Forelimb muscle (tissue), 1 donor: ENCODE measurements around the gene UCKL1. TPM values are rescaled to one million over a fixed set of nuclear protein-coding genes. Genes with fewer than 3 reads are reported as not detected.
"Not testable (repeated sequence)": the region's sequence is repeated elsewhere in the genome, so short reads cannot be mapped to it uniquely, and the experiment has no call there.

Experiments
- DNase-seq: peaks from one replicate; pipeline ENCODE4 v3.0.0-alpha.2; 2013; ENCODE audit warnings: low read depth
- polyA plus RNA-seq: library from polyadenylated mRNA; unstranded; fragments of 120-200 nt; gene quantifications from one replicate; pipeline ENCODE4 v1.2.1, GENCODE V29; 2013; ENCODE audit not compliant: insufficient read length

Gene UCKL1
- polyA plus RNA-seq, 1 donor: 48.5 TPM

DNA sequence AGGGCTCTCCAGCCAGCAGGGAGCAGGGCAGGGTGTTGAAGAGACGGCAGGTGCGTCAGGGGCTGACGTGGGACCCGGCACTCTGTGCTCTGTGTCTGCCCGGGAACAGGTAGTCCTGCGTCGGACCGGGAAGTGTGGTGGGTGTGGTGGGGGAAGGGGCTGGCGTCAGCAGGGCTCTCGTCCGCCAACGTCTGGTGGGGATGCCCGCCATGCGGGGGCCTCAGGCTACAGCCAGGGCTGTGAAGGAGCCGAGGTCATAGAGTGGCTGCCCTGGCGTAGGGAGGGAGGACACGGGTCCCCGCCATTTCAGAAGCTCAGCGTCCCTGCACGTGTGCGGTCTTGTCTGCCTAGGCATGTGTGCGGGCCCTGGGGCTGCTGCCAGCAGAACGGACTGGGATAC is 36.0 kb downstream of the UCKL1 start:
- no peak for DNase-seq

DNA sequence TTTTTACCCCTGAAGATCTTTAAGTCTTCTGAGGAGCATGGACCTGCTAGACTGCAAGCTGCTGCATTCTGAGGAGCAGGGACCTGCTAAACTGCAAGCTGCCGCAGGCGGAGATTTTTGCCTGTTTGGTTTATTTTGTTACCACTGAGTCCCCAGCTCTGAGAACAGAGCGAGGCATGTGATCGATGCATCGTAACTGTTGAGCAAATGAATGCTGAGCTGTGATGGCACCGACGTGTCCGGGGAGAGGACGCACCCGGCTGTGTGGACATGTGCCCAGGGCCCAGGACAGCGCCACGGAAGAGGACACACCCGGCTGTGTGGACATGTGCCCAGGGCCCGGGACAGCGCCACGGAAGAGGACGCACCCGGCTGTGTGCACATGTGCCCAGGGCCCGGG is 37.1 kb downstream of the UCKL1 start:
- no peak for DNase-seq

DNA sequence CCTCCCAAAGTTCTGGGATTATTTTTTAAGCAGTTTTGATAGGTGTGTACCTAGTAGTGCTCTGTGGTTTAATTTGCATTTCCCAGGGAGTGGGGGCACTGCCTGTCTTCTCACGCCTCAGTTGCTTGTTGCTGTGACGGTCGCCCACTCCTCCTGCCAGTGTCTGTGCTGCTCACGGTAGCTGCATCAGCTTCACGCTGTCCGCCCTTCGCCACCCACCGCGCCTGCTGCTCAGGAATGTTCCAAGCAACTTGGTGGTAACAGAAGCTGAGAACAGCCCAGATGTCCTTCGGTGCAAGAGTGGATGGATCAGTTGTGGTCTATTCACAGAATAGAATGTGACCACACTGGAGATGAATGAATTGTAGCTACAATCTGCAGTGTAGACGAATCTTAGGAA is 38.4 kb downstream of the UCKL1 start:
- DNase-seq: no peak

DNA sequence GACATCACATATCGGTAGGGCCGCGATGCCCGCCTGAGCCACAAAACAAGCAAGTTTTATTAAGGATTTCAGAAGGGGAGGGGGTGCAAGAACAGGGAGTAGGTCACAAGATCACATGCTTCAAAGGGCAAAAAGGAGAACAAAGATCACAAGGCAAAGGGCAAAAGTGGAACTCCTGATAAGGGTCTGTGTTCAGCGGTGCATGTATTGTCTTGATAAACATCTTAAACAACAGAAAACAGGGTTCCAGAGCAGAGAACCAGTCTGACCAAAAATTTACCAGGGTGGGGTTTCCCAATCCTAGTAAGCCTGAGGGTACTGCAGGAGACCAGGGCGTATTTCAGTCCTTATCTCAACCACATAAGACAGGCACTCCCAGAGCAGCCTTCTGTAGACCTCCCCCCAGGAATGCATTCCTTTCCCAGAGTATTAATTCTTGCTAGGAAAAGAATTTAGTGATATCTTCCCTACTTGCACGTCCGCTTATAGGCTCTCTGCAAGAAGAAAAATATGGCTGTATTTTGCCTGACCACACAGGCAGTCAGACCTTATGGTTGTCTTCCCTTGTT is 39.8 kb downstream of the UCKL1 start:
- DNase-seq: not testable (repeated sequence)

DNA sequence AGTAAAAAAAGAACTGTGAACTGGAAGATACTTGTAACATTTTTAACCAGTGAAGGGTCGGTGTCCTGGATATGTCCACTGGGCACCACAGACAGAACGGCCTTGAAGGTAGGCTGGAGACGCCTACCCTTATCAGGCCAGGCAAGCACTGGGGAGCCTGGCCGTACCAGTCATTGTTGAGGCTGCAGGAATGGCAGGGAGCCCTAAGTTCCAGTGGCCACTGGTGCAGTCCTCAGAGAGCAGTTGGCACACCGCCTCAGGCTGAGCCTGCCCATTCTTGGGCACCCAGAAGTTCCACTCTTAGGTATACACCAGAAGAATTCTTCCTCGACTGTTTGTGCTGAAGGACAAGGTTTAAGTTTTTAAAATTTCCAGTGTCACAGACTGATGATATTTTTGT is 40.7 kb downstream of the UCKL1 start:
- no peak for DNase-seq

DNA sequence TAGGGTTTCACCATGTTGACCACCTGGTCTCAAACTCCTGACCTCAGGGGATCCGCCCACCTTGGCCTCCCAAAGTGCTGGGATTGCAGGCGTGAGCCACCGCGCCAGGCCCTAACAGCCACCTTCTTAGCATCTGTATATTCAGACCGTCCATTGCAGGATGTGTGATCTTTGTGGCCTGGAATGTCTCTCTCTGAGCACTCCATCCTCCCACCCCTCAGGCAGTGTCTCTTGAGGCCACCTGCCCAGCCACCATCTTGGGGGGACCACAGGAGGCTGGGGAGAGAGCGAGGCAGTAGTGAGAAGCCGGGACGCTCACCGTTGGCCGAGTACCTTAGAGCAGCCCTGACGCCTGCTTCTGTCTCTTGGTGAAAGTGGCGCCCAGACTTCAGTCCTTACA is 42.4 kb downstream of the UCKL1 start:
- DNase-seq: no peak

DNA sequence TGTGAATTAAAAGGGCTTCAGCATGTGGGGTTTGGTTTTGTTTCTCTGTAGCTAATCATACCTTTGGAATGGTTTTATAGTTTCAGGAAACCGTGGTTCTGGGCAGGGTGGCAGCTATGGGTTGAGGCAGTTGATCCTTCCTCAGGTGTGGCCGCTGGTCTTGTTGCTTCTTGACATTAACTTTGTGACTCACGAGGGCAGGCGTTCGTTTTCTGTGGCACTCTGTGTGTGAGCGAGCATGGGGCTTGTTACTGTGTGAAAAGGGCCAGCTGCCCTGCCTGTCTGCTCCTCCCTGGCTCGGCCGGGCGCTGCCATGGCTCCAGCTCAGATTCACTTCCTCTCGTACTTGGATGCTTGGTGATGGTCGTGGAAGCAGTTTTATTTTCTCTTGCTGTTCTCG is 45.0 kb downstream of the UCKL1 start:
- DNase-seq: no peak

DNA sequence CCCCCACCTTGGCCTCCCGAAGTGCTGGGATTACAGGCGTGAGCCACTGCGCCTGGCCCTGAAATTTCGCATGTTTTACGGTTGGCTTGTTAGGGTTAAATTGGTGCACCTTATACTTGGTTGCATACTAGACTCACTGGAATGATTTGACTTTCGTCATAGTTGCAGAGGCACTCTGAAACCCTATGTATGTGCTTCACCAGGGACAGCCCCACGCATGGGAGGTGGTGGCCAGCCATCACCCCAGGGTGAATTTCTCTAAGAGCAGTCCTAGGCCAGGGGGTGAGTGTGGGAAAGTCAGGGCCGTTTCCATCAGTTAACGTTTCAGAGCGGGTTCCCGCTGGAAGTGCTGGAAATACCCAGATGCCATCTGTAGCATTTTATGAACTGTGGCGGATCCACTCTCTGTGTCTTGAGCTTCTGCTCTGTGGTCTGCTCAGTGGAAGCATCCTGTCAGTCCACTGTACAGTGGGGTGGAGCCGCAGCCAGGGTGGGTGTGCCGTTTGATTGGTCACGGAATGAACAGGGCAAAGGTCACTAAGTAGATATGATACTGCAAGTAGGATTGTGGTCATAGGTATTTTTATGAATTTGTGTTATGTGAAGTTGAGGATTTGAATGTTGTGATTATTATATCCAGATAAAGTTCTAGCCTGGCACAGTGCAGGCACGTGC is 48.1 kb downstream of the UCKL1 start:
- no peak for DNase-seq

DNA sequence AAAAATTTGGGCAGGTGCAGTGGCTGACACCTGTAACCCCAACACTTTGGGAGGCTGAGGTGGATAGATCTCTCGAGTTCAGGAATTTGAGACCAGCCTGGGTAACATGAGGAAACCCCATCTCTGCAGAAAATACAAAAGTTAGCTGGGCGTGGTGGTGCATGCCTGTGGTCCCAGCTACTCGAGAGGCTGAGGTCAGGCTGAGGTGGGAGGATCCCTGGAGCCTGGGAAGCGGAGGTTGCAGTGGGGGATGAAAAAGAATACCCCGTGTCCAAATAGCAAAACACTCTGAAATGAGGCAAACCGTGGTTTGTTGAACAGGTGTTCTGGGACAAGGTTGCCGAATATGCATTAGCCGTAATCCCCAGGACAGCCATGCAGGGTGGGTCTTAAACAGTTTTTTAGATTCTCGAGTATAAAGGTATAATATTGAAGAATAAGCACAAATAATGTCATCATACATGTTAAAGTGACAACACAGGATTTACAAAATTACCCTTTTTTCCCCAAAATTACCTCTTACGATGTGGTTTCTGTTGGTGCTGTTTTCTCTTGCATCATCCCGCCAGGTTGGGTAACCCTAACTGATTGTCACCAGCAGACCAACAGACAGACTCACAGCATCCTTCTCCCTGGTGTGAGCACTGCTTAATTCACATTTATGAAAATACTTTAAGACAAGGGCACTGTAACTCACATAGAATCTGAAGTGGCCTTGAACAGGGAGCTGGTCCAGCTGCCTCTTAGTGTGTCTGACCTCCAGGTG is 52.2 kb downstream of the UCKL1 start:
- no peak for DNase-seq

DNA sequence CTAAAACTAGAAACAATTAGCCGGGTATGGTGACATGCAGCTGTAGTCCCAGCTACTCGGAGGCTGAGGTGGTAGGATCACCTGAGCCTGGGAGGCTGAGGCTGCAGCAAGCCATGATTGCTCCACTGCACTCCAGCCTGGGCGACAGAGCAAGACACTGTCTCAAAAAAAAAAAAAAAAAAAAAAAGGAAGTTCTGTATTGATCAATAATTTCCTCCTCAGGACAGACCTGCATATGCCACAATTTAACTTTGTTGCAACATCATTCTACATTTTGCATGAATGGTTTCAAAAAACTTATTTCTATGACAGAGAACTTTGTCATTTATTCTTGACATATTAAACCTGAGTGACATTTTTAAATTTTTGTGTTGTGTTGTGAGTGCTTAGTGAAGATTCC is 55.8 kb downstream of the UCKL1 start:
- DNase-seq: no peak

DNA sequence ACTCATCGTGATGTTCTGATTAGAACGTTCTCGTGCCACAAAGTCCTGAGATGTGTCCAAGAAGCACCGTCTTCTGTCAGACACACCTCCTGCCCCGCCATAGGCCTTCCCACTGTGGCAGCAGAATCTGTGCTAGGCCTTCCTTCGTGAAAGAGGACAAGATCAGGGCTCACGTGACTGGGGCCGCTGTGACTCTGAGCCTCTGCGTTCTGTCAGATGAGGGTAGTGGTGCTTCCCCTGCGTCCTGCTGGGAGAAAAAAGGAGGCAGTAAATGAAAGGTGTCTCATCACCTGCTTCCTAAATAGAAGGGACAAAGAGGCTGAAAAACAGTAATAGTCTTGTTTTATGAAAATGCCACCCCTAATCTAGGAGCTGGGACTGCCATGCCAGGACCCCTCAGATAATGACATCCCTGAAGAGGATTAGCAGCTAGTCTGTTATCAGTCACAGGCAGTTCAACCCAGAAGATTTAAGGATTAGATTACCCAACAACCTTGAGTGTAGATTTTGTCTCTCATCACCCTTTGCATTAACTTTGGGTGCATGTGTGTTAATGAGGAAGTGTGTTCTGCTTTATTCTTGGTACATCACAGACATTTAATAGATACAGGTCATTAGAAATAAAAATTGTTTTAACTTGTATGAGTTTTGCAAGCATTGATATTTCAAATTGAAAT is 57.2 kb downstream of the UCKL1 start:
- DNase-seq: no peak

DNA sequence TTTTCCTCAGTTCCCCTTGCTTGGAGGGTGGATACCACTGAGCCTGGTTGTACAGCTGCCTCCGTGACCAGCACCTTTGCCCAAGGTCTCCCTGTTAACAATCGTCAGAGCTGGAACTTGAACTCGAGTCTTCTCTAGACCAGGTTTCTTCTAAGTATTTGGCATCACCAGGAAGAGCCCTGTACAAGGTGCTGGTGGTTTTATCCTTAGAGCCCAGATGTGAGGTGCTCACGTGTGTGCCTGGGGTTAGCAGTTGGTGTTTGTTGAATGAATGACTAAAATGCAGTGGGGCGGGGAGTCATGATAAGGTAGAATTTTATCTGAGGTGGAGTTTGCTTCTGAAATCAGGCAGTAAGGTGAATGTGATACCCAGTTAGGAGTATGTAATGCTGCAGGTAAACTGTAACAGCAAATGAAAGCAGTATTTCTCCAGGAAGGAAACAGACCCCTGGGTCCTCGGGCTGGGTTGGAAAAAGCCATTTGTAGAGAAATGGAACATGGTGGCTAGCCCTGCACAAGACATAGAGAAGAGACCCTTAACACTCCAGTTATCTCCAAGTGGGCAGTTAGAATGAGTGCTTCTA is 58.1 kb downstream of the UCKL1 start:
- DNase-seq: no peak

DNA sequence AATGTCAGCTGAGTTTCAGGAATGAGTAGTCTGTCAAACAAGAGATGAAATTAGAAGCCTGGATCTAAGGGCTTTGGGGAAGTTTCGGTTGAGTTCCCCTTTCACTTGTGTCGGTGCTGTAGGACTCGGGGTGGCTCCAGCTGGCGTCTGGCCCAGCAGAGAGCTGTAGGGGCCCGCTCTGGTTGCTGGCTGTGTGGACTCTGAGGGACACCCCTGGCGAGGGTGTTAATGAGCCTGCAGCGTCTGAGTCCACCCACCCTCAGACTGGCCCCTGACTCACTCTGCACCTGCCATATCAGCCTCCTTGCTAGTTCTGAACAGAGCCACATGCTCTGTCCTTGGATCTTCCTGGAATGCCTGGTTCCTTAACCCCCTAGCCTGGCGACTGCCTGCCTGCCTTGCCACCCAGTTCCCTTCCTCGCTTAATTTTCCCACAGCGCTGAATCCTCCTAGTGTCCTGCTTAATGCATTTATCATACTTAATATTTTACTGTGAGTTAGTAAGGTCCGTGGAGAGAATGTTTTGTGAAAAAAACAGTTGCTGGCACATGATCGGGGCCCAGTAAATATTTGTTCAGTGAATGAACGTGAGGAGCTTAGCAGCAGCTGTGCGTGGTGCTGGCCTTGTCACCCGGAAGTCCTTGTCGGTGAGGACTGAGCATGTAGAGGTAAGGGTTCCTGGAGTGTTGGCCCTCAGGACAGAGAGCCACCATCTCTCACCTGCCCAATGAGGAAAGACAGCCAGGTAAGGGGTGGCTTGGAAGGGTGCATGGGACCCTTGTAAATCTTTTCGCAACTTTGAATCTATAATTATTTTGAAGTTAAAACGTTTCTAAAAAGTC is 59.7 kb downstream of the UCKL1 start:
- DNase-seq: no peak

DNA sequence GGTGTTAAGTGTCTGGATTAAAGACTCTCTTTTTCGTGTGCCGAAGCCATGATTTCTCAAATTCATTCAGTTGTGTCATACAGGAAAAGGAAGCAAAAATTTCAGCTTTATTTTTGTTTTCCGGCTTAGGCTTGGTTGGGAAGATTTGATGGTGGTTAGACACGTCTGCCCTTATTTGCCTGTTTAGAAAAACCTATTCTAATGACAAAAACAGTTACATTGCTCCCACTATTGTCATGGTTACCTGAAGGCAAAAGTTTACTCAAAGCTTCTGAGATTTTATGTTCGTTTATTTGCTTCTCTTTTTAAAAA is 60.3 kb downstream of the UCKL1 start:
- no peak for DNase-seq

DNA sequence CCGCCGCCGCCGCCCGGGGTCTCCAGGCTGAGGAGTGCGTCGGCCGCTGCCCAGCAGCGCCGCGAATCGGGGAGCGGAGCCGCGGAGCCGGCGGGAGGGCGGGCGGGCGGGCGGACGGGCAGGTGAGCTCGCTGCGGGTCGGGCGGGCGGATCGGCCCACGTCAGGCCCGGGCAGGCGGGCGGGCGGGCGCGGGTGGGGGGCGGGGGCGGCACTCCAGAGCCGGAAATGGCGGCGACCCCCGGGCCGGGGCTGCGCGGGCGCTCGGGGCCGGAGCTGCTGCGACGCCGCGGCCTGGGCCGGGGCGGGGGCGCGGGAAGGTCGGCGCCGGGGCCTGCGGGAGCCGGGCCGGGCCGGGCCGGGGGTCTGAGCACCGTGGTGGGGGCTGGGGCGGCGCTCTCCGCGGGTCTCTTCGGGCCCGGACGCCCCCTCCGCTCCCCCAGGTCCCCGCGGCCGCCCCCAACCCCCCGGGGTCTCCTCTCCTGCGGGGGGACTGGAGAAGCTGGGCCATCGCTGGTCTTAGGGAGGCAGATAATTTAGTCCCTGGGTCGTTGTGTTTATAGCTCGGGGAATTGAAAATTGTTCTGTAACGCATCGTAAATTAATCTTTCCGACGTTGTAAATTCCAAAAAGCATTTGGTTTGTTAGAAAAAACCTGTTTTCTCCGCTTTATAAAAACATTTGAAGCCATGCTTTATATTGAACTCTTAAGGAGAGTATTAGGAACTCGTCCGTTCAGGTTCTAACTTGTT is 60.8 kb downstream of the UCKL1 start:
- no peak for DNase-seq

DNA sequence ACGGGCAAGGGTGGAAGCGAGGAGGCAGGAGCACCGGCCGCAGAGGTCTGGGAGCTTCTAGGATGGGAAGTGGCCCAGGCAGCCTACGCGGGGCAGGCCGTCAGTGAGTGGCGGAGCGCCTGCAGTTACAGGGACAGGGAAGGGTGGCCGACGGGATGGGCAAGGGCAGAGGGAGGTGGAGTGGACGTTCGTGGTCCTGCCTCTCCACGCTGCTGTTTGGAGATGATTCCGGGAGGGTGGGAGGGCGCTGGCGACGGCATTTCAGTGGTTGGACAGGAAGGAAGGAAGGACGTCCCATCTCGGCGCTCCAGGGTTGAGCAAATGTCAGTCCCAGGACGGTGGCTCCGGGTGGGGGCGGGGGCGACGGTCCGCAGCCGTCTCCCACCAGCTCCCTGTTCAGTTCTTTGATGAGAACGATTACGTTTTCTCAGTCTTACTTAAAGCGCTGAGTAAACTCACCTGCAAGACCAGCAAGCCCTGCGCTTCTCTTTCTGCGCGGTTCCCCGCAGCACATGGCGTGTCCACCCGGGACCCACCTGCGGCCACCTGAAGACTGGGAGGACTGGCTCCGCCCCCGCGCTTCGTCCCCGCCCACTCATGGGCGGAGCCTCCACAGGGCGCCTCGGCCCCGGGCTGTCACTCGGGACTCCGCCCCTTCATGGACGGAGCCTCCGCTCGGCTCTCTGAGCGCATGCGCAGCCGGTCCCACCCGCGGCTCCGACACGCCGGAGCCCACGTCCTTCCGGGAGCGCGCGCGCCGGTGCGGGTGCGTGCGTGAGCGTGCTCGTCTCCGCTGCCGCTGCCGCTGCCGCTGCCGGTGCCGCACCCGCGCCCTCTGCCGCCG is 61.6 kb downstream of the UCKL1 start, which contains the start of gene DNAJC5:
Gene DNAJC5, plus strand, starts transcription at position 769 of the 844 bp plus-strand sequence. CDS start 33,220 bp downstream, outside the sequence.
- peak; percentile 80 for DNase-seq

DNA sequence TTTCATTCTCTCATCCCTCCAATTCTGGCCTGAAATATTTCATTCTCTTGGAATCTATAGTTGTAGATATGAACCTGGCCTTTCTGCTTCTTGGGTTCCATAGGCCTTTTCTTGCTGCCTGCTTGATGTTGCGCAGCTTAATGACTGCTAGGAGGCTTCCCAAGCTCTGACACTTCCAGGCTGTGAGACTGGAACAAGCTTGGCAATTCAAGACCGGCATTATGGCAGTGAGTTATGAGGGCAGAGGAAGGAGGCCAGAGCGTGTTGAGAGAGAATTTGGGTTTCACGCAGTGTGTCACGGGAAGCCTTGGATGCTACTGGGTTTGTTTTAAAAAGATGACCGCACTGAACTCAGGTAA is 62.2 kb downstream of the UCKL1 start:
- no peak for DNase-seq

DNA sequence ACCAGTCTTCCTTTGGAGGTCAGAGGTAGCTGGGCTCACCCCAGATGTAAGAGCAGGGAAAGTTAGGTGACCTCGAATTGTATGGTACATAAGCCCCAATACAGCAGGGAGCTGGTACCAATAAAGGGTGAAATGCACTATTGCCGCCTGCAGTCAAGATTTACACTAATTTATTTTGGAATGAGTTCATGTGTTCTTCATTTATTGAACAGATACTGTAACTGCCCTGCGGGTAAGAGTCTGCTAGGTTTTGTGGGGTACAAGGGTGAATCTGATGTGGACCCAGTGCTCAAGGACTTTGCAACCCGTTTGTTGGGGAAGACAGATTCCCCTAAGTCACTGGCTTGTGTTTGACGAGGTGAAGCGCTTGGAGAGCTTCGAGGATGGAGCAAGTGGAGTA is 63.8 kb downstream of the UCKL1 start:
- DNase-seq: no peak

DNA sequence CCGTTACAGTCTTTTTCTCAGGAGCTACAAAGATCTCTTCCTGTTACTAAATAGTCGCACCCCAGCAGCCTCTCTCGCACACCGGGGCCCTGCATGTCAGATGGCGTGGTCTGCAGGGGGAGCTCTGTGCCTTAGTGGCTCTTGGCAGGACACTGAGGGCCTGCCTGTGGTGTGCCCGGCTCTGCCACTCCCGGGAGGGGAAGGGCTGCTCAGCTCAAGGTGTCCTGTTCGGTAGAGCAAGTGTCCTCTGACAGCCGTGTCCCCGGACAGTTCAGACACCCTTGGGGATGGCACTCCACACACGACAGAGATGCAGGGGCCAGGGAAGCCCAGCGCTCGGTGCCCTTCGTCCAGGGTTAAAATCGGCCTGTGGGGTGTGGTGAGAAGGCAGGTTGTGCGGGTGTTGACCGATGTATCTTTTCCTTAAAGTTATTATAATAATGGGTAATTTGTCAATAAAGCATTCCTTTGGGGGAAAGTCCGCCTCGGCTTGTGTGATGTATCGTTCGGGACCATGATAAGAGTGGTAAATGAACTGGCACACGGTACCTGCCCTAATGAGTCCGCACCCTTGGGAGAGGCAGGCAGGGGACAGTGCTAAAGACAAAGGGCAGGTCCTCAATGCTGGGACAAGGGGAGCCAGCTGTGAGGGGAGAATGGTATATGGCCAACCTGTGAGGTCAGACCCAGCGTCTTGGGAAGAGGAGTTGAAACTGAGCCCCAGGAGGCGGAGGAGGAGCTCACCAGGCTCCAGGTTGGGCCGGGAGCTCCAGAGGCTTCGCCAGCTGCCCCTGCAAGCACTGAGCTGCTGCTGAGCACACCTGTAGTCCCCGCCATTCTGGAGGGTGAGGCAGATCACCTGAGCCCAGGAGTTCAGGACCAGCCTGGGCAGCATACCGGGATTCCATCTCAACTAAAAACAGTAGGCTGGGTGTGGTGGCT is 64.9 kb downstream of the UCKL1 start:
- DNase-seq: no peak
